Activated B cell treated with CpG ODN at 0.5 μM for 24 hours (primary cell): ENCODE measurements around the gene MRPL16. TPM values are rescaled to one million over a fixed set of nuclear protein-coding genes. Genes with fewer than 3 reads are reported as not detected.
"Not testable (repeated sequence)": the region's sequence is repeated elsewhere in the genome, so short reads cannot be mapped to it uniquely, and the experiment has no call there.

Source experiments
- ATAC-seq: fragments of 200-7000 bp; cut with Tn5 transposase; one replicate; pipeline ENCODE4 v1.10.0; 2021; ENCODE audit warnings: low read depth, mild to moderate bottlenecking, moderate library complexity
- CTCF ChIA-PET: fragments of 350-600 bp; sonication (Branson Sonifier 250); formaldehyde crosslinking; loops from one replicate; lab custom pipeline; 2021; ENCODE audit warnings: antibody characterized with exemption; lab: Charles Lee
- POLR2A ChIA-PET: fragments of 350-600 bp; sonication (Branson Sonifier 250); formaldehyde crosslinking; loops from one replicate; lab custom pipeline; 2021; ENCODE audit warnings: antibody characterized with exemption; lab: Charles Lee
- DNase-seq: peaks from one replicate; pipeline ENCODE4 v3.0.0; 2022
- H3K27ac Mint-ChIP-seq: one replicate; pipeline ENCODE4 v1.8.0; 2020; ENCODE audit warnings: mixed read lengths
- H3K27me3 Mint-ChIP-seq: one replicate; pipeline ENCODE4 v1.8.0; 2021; ENCODE audit warnings: mixed read lengths
- H3K36me3 Mint-ChIP-seq: one replicate; pipeline ENCODE4 v1.8.0; 2021; ENCODE audit warnings: low read depth, mixed read lengths
- H3K4me1 Mint-ChIP-seq: one replicate; pipeline ENCODE4 v1.8.0; 2021; ENCODE audit warnings: mixed read lengths
- H3K4me3 Mint-ChIP-seq: one replicate; pipeline ENCODE4 v1.8.0; 2020; ENCODE audit warnings: mild to moderate bottlenecking, mixed read lengths
- H3K9me3 Mint-ChIP-seq: one replicate; pipeline ENCODE4 v1.8.0; 2020; ENCODE audit warnings: mixed read lengths
- CTCF ChIP-seq: fragments of 200-600 bp; IDR thresholded peaks from one replicate; pipeline ENCODE4 v1.8.0; 2022; ENCODE audit warnings: antibody characterized with exemption, mild to moderate bottlenecking
- intact Hi-C: fragments of 100-400 bp; cut with micrococcal nuclease; formaldehyde crosslinking; loops from one replicate; pipeline ENCODE4 v1.15.1; 2024
- total RNA-seq: library from RNA; stranded (reverse); gene quantifications from 2 replicates; pipeline ENCODE4 v1.2.3, GENCODE V29; 2022

The MRPL16 gene
- total RNA-seq, 1 donor from 2014 or later = 57.7 TPM

DNA sequence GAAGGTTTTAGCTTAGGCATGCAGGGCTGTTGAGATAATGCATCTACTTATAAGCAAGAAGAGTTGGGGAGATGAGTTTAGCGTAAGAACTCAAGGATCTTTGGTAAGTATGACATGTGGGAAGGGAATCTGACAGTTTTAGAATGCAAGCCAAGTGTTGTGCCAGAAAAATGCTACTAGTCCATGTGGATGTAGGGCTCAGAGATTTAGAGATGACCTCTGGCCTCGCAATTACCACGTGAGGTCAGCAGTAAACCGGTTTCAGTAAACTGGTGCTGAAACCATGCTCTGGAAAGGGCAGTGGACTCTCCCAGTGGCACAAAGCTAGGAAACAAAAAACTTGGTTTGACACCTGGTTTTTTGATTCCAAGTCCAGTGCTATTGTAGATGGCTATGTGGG lies 18.9 kb downstream of the MRPL16 start:
- Mint-ChIP-seq H3K4me3 (no peak overlapping the region), H3K36me3 (peaks cover 72% of the 10 kb centered on the region), H3K9me3 (no peaks in the 10 kb centered on the region), H3K27ac (no peak overlapping the region), H3K4me1 (peaks cover 2% of the 10 kb centered on the region), H3K27me3 (no peaks in the 10 kb centered on the region)
- DNase-seq (no peak), ATAC-seq (no peak)
- intact Hi-C loops = no loop called here
- POLR2A ChIA-PET = no interaction called here
- CTCF ChIA-PET = no interaction called here
- no peak for TF ChIP-seq CTCF

GRCh38 chr11:59787816-59788215 lies 22.8 kb downstream of the MRPL16 start:
- no peaks in the 10 kb centered on the region for H3K27me3 Mint-ChIP-seq
- ATAC-seq = no peak
- ChIA-PET CTCF (no interaction called here), POLR2A (no interaction called here)
- intact Hi-C loops = no loop called here
- H3K4me1 Mint-ChIP-seq = peaks cover 4% of the 10 kb centered on the region
- H3K36me3 Mint-ChIP-seq = peaks cover 50% of the 10 kb centered on the region
- H3K4me3 Mint-ChIP-seq = no peak overlapping the region
- no peak for DNase-seq
- no peak for TF ChIP-seq CTCF
- H3K27ac Mint-ChIP-seq = no peak overlapping the region
- no peaks in the 10 kb centered on the region for H3K9me3 Mint-ChIP-seq

- ChIA-PET POLR2A (no interaction called here), CTCF (no interaction called here)
- Mint-ChIP-seq H3K4me1 (peaks cover 4% of the 10 kb centered on the region), H3K9me3 (no peaks in the 10 kb centered on the region), H3K27me3 (no peaks in the 10 kb centered on the region), H3K36me3 (peaks cover 44% of the 10 kb centered on the region), H3K4me3 (no peak overlapping the region), H3K27ac (no peak overlapping the region)
- ATAC-seq (no peak), DNase-seq (no peak)
- no peak for TF ChIP-seq CTCF
- intact Hi-C loops = no loop called here
Observed at GRCh38 chr11:59787255-59787588, 23.4 kb downstream of the MRPL16 start.

- POLR2A ChIA-PET = interaction anchor here (0.6 kb wide), 1 partner anchor 13 kb away, joined by 3 read pairs; no protein-coding TSS in a partner anchor
- ATAC-seq = no peak
- no peak for DNase-seq
- no peaks in the 10 kb centered on the region for H3K9me3 Mint-ChIP-seq
- no peaks in the 10 kb centered on the region for H3K27me3 Mint-ChIP-seq
- CTCF ChIA-PET = no interaction called here
- no peak overlapping the region for H3K27ac Mint-ChIP-seq
- TF ChIP-seq CTCF = no peak
- no peak overlapping the region for H3K4me3 Mint-ChIP-seq
- H3K4me1 Mint-ChIP-seq = peaks cover 4% of the 10 kb centered on the region
- intact Hi-C loops = no loop called here
- H3K36me3 Mint-ChIP-seq = peaks cover 36% of the 10 kb centered on the region
Observed at GRCh38 chr11:59785818-59786217, 24.8 kb downstream of the MRPL16 start.

DNA sequence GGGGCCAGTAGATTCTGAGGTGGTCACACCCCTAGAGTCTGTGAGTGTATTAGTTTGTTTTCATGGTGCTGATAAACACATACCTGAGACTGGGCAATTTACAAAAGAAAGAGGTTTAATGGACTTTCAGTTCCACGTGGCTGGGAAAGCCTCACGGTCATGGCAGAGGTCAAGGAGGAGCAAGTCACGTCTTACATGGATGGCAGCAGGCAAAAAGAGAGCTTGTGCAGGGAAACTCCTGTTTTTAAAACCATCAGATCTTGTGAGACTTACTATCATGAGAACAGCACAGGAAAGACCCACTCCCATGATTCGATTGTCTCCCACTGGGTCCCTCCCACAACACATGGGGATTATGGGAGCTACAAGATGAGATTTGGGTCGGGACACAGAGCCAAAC lies 26.1 kb downstream of the MRPL16 start:
- H3K9me3 Mint-ChIP-seq, ATAC-seq, H3K27me3 Mint-ChIP-seq, H3K4me1 Mint-ChIP-seq, H3K4me3 Mint-ChIP-seq, intact Hi-C loops, DNase-seq, H3K27ac Mint-ChIP-seq, CTCF ChIA-PET: not testable (repeated sequence)
- POLR2A ChIA-PET = interaction anchor here (0.6 kb wide), 1 partner anchor 12 kb away, joined by 3 read pairs; no protein-coding TSS in a partner anchor
- peaks cover 30% of the 10 kb centered on the region for H3K36me3 Mint-ChIP-seq

GRCh38 chr11:59783632-59784090 lies 26.9 kb downstream of the MRPL16 start:
- H3K4me1 Mint-ChIP-seq = peaks cover 4% of the 10 kb centered on the region
- ChIA-PET CTCF (no interaction called here), POLR2A (no interaction called here)
- peaks cover 23% of the 10 kb centered on the region for H3K36me3 Mint-ChIP-seq
- ATAC-seq (no peak), DNase-seq (no peak)
- no peak for TF ChIP-seq CTCF
- H3K4me3 Mint-ChIP-seq = no peak overlapping the region
- intact Hi-C loops = no loop called here
- H3K27me3 Mint-ChIP-seq = no peaks in the 10 kb centered on the region
- H3K27ac Mint-ChIP-seq = no peak overlapping the region
- H3K9me3 Mint-ChIP-seq = no peaks in the 10 kb centered on the region
